Activated CD4-positive, alpha-beta memory T cell treated with anti-CD3 and anti-CD28 coated beads, Interleukin-2, amount 10 ng/mL, durations not matched to agents 7 days and 5 days (primary cell): Measurements from ENCODE around the gene HIPK1. TPM values are rescaled to one million over a fixed set of nuclear protein-coding genes. Genes with fewer than 3 reads are reported as not detected.

Experiments used
- total RNA-seq, 2 experiments: library from RNA; stranded (reverse); gene quantifications; one replicate each; pipeline ENCODE4 v1.2.3, GENCODE V29; 2021

HIPK1 gene
- total RNA-seq, 2 experiments from 2014 or later = 89.5 to 92.5 TPM

Other genes starting within 250 kb of the HIPK1 start
- gene PHTF1, start 169.8 kb upstream of the HIPK1 start, total RNA-seq = 10 to 100 TPM; 22.1 to 23.0 TPM
- gene RSBN1, start 116.8 kb upstream of the HIPK1 start, total RNA-seq = 10 to 100 TPM; 27.9 to 32.1 TPM
- gene PTPN22, start 57.6 kb upstream of the HIPK1 start, total RNA-seq = 10 to 100 TPM; 79.4 to 81.1 TPM
- 1 to 10 TPM; 1.6 to 2.9 TPM for gene BCL2L15, start 41.7 kb upstream of the HIPK1 start, total RNA-seq
- gene AP4B1, start 24.5 kb upstream of the HIPK1 start, total RNA-seq = 10 to 100 TPM; 53.7 to 56.7 TPM
- 10 to 100 TPM; 13.2 to 14.4 TPM for gene DCLRE1B, start 24.0 kb upstream of the HIPK1 start, total RNA-seq
- gene OLFML3, start 50.1 kb downstream of the HIPK1 start, total RNA-seq = under 1 TPM; 0.20 to 0.45 TPM
- gene SYT6, start 224.5 kb downstream of the HIPK1 start, total RNA-seq = not detected